OCI-LY1 (cell line): ENCODE results near the gene SCN10A.

ENCODE experiments used
- EZH2 ChIP-seq: fragments of 200-600 bp; sonication (generic), shearing (Covaris generic); IDR thresholded peaks from 2 replicates; pipeline ENCODE4 v1.8.0; 2017; ENCODE audit warnings: borderline replicate concordance, mixed run types, mild to moderate bottlenecking, antibody characterized with exemption, low read length, moderate library complexity, mixed read lengths
- TF ChIP-seq, protein P1 (sequence below): fragments of 200-600 bp; sonication (generic), shearing (Covaris generic); IDR thresholded peaks from 2 replicates; pipeline ENCODE4 v1.5.1; 2017; ENCODE audit warnings: mild to moderate bottlenecking, antibody characterized with exemption, low read length, moderate library complexity, mixed read lengths

DNA sequence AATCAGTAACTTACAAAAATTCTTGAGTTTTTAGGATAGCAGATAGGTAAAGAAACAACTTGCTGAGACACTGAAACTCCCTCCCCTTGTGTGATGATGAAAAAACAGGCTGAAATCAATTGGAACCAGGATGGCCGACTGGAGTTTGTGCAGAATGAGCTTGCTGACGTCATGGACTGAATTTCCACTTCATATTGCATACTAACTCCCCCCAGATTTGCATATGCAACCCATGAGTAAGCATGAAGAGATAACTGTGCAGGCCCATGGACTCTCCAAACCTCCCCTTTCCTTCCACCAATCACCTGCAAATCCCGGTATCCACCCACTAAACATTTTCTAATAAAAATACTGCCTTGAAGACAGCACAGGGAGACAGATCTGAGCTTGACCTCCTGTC lies 84.5 kb downstream of the SCN10A start:
- TF ChIP-seq, protein P1, sequence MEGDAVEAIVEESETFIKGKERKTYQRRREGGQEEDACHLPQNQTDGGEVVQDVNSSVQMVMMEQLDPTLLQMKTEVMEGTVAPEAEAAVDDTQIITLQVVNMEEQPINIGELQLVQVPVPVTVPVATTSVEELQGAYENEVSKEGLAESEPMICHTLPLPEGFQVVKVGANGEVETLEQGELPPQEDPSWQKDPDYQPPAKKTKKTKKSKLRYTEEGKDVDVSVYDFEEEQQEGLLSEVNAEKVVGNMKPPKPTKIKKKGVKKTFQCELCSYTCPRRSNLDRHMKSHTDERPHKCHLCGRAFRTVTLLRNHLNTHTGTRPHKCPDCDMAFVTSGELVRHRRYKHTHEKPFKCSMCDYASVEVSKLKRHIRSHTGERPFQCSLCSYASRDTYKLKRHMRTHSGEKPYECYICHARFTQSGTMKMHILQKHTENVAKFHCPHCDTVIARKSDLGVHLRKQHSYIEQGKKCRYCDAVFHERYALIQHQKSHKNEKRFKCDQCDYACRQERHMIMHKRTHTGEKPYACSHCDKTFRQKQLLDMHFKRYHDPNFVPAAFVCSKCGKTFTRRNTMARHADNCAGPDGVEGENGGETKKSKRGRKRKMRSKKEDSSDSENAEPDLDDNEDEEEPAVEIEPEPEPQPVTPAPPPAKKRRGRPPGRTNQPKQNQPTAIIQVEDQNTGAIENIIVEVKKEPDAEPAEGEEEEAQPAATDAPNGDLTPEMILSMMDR = no peak
- TF ChIP-seq EZH2 = no peak
